Duodenal mucosa (tissue), 2 donors: Measurements from ENCODE around the gene TSHZ2.

Experiments
- H3K27ac ChIP-seq: one replicate; pipeline ENCODE4 v1.7.0; 2013; ENCODE audit warnings: low read depth, low read length
- H3K27me3 ChIP-seq, 2 donors: one replicate each; pipeline ENCODE4 v1.7.0; 2013; ENCODE audit warnings: low read length in 2 of 2, control low read depth in 1 of 2; ENCODE audit not compliant: insufficient read depth in 2 of 2, control insufficient read depth in 1 of 2
- H3K36me3 ChIP-seq, 2 donors: one replicate each; pipeline ENCODE4 v1.7.0; 2013; ENCODE audit warnings: low read length in 2 of 2, control low read depth in 1 of 2; ENCODE audit not compliant: insufficient read depth in 2 of 2, control insufficient read depth in 1 of 2
- H3K4me1 ChIP-seq, 2 donors: one replicate each; pipeline ENCODE4 v1.7.0; 2013; ENCODE audit warnings: low read length in 2 of 2, control low read depth in 1 of 2; ENCODE audit not compliant: insufficient read depth in 2 of 2, control insufficient read depth in 1 of 2
- H3K4me3 ChIP-seq, 2 donors: one replicate each; pipeline ENCODE4 v1.7.0; 2013; ENCODE audit warnings: low read length in 2 of 2, low read depth in 1 of 2
- H3K9ac ChIP-seq, 2 donors: one replicate each; pipeline ENCODE4 v1.7.0; 2013; ENCODE audit warnings: low read length in 2 of 2, low read depth in 1 of 2
- H3K9me3 ChIP-seq, 2 donors: one replicate each; pipeline ENCODE4 v1.7.0; 2013; ENCODE audit warnings: low read length in 2 of 2, control low read depth in 1 of 2; ENCODE audit not compliant: control insufficient read depth in 1 of 2

TSHZ2 gene

DNA sequence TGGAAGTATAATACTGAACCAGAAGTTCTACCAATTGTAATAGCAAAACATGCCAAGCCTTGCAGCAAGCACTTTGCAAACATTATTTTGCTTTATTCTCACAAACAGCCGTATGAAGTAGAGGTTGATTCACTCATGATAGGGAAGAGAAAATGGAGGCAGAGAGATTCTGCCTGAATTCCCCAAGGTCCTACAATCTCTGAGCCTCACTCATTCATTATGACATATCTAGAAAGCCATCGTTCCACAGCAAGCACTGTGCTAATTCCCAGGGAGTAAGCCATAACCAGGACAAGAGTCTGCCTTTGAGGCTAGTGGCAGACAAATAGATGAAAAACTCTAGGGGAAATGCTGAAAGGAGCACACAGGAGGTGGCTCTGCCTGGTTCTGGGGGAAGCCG lies 288.0 kb downstream of the TSHZ2 start:
- Histone ChIP-seq H3K9me3 (no peaks in the 10 kb centered on the region), H3K27me3 (no peaks in the 10 kb centered on the region), H3K36me3 (no peaks in the 10 kb centered on the region), H3K4me1 (no peaks in the 10 kb centered on the region), H3K9ac (no peak overlapping the region), H3K27ac (no peak overlapping the region), H3K4me3 (no peak overlapping the region)

- no peak overlapping the region for H3K9ac ChIP-seq
- H3K36me3 ChIP-seq, result no peaks in the 10 kb centered on the region
- no peak overlapping the region for H3K27ac ChIP-seq
- H3K27me3 ChIP-seq, result no peaks in the 10 kb centered on the region
- H3K9me3 ChIP-seq, result no peaks in the 10 kb centered on the region
- no peak overlapping the region for H3K4me3 ChIP-seq
- H3K4me1 ChIP-seq, result no peaks in the 10 kb centered on the region
Observed at GRCh38 chr20:53260591-53260990, 288.4 kb downstream of the TSHZ2 start.

DNA sequence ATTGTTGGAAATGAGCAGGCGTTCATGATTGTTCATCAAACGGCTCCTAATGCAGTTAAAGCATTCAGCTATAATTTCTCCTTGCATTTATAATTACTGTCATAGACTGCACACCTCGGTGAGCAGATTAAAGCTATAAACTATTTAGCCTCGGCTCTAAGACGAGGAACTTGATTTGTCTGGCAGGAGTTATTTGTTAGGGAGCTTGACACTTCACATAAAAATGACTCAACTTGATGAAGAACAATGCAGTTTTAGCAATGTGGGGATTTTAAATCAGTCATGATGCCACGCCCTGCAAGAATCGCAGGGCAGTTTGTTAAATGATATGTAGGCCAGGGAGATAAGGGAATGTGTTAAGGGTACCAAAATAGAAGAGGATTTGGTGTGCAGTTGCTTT lies 290.2 kb downstream of the TSHZ2 start:
- Histone ChIP-seq H3K9ac (no peak overlapping the region), H3K27ac (no peak overlapping the region), H3K36me3 (no peaks in the 10 kb centered on the region), H3K9me3 (no peaks in the 10 kb centered on the region), H3K27me3 (no peaks in the 10 kb centered on the region), H3K4me3 (no peak overlapping the region), H3K4me1 (no peaks in the 10 kb centered on the region)

DNA sequence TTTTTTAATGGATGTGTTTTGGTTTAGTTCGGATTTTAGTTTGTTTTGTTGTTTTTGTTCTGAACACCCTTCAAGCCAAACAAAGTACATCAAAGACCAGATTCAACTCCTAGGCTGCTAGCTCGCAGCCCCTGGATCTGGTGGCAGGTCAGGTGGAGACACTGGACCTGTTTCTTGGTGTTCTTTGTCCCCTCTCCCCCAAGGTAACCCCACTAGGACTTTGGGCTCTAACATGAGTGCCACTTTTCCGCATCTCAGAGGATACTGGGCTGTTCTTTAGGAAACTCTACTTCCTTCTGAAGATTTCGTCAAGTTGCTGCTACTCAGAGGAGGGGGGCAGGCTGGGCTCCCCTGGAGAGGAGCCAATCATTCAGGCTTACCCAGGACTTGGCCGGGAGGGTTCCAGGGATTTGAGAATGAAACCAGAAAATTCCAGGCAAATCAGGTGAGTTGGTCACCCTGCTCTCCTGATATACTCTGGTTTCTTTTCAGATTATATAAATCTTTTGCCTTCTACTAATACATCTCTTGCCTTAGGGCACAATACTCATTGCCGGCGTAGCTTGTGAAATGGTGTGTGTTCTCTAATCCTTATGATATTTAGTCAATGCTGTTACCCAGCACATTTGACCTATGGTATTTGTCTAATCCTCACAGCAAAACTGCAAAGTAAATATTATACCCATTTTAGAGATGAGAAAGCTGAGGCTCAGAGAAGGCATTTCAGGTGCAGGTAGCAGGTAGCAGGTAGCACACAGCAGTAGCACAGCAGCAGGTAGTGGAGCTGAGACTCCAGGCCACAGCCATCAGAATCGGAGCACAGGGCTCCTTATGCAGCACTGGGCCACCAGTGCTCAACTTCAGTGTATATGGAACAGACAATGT lies 291.6 kb downstream of the TSHZ2 start:
- no peaks in the 10 kb centered on the region for H3K36me3 ChIP-seq
- no peaks in the 10 kb centered on the region for H3K27me3 ChIP-seq
- H3K9me3 ChIP-seq, result no peaks in the 10 kb centered on the region
- no peaks in the 10 kb centered on the region for H3K4me1 ChIP-seq
- H3K4me3 ChIP-seq, result no peak overlapping the region
- no peak overlapping the region for H3K27ac ChIP-seq
- H3K9ac ChIP-seq, result no peak overlapping the region

DNA sequence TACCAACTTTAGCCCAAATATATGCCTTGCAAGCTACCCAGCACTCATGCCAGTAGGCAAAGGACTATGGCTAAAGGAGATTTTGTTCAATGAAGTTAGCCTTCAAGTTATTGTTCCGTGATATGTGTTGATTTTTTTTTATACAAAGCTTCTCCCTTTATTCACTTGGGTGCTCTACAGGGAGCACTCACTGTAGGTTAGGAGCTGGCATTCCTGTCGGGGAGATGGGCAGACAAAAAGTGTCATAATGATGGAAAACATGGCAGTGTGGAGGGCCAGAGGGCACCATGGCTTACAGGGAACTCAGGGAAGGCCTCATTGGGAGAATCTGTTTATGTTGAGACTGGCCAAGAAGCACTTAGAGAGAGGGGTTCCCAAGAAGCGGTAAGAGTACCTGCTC lies 292.4 kb downstream of the TSHZ2 start:
- Histone ChIP-seq H3K9me3 (no peaks in the 10 kb centered on the region), H3K4me1 (no peaks in the 10 kb centered on the region), H3K27me3 (no peaks in the 10 kb centered on the region), H3K36me3 (no peaks in the 10 kb centered on the region), H3K9ac (no peak overlapping the region), H3K4me3 (no peak overlapping the region), H3K27ac (no peak overlapping the region)

- no peaks in the 10 kb centered on the region for H3K36me3 ChIP-seq
- no peak overlapping the region for H3K27ac ChIP-seq
- H3K4me1 ChIP-seq, result no peaks in the 10 kb centered on the region
- H3K27me3 ChIP-seq, result no peaks in the 10 kb centered on the region
- H3K4me3 ChIP-seq, result no peak overlapping the region
- H3K9ac ChIP-seq, result no peak overlapping the region
- H3K9me3 ChIP-seq, result no peaks in the 10 kb centered on the region
Observed at GRCh38 chr20:53265304-53265875, 293.2 kb downstream of the TSHZ2 start.

DNA sequence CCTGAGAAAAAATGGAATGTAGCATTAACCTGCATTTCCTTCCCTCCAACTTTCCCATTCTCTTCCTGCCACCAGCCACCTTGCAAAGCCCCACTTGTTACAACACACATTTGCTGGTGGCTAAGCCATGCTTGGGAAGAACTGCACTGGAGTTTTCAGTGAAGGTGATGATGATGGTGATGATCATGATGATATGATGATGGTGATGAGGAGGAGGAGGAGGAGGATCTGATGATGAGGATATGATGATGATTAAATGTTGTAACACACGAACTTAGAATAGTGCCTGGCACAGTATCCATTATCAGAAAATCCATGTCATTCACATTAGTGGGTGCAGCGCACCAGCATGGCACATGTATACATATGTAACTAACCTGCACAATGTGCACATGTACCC lies 297.2 kb downstream of the TSHZ2 start:
- Histone ChIP-seq H3K36me3 (no peaks in the 10 kb centered on the region), H3K4me1 (no peaks in the 10 kb centered on the region), H3K4me3 (no peak overlapping the region), H3K27me3 (no peaks in the 10 kb centered on the region), H3K9ac (no peak overlapping the region), H3K9me3 (no peaks in the 10 kb centered on the region), H3K27ac (no peak overlapping the region)

DNA sequence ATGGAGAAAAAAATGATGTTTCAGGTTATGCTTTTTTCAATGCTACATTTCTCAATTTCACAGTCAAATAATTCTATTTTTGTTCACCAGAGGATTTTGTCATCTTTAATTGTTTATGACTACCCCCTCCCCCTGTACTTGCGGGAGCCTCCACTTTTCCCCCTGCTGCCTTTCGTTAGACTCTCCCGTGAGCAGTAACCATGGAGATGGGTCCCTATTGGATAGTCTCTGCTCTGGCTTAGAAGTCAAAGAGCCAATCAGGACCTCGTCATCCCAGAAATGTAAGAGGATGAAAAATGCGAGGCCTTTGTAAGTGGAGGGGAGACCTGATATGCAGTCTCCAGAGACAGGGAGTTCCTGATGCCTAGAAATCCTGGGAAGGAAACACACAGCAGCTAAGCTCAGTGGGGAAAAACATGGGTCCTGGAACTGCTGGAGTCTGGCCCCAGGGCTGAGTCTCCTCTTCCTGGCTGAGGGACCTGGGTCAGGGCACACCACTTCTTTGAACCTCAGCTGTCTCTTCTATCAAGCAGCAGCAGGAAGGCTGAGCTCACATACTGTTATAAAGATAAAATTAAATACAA lies 298.7 kb downstream of the TSHZ2 start:
- Histone ChIP-seq H3K4me3 (no peak overlapping the region), H3K4me1 (no peaks in the 10 kb centered on the region), H3K9ac (no peak overlapping the region), H3K36me3 (no peaks in the 10 kb centered on the region), H3K9me3 (no peaks in the 10 kb centered on the region), H3K27ac (no peak overlapping the region), H3K27me3 (no peaks in the 10 kb centered on the region)

DNA sequence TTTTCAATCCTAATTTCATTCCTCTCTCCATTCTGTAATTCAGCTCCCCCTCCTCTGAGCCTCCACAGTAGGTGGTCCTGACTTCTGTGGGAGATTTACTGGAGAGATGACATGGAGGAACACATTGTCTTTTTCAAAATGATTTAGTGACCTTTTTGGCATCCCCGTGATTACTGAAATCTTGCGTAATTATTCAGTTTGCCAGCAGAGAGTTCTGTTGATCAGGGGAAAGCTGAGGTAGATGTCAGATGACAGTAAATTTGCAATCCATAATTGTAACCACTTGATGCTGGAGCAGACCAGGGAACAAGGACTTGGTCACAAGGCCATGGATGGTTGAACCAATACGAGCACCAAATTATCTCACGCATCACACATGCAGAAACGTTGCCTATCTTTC lies 302.2 kb downstream of the TSHZ2 start:
- Histone ChIP-seq H3K27me3 (no peaks in the 10 kb centered on the region), H3K36me3 (no peaks in the 10 kb centered on the region), H3K9ac (no peak overlapping the region), H3K9me3 (no peaks in the 10 kb centered on the region), H3K4me3 (no peak overlapping the region), H3K27ac (no peak overlapping the region), H3K4me1 (no peaks in the 10 kb centered on the region)

DNA sequence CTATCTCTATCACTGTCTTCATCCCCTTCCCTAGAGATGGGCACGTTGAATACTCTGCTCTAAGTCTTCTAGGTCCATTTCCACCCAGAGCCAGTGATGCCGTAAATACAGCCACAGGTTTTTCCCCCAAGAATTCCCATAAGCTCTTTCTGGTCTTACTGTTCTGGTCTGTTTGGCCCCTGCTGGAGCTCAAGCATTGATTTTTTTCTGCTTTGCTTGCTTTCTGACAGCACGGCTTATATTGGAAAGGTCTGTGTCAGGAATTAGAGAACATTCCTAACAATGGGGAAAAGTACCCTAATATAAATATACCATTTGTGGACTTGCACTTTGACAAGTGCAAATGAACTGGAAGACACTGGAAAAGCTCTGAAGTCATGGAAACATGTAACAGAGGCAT lies 302.6 kb downstream of the TSHZ2 start:
- H3K9me3 ChIP-seq, result no peaks in the 10 kb centered on the region
- H3K36me3 ChIP-seq, result no peaks in the 10 kb centered on the region
- no peak overlapping the region for H3K9ac ChIP-seq
- H3K4me3 ChIP-seq, result no peak overlapping the region
- H3K4me1 ChIP-seq, result no peaks in the 10 kb centered on the region
- no peak overlapping the region for H3K27ac ChIP-seq
- no peaks in the 10 kb centered on the region for H3K27me3 ChIP-seq
